Nephron (organoid): ENCODE results near the gene EDIL3.

Experiments
- H3K27ac Mint-ChIP-seq, 3 experiments: 2 replicates each; pipeline ENCODE4 v1.8.0; 2020; ENCODE audit warnings: mixed read lengths in 3 of 3, mild to moderate bottlenecking in 2 of 3, moderate library complexity in 1 of 3
- H3K27me3 Mint-ChIP-seq: 2 replicates; pipeline ENCODE4 v1.8.0; 2021; ENCODE audit warnings: low read depth, mild to moderate bottlenecking, moderate library complexity, mixed read lengths
- H3K36me3 Mint-ChIP-seq: 2 replicates; pipeline ENCODE4 v1.8.0; 2020; ENCODE audit warnings: low read depth, mixed read lengths
- H3K4me1 Mint-ChIP-seq: 2 replicates; pipeline ENCODE4 v1.8.0; 2020; ENCODE audit warnings: mixed read lengths
- H3K4me3 Mint-ChIP-seq, 3 experiments: 2 replicates each; pipeline ENCODE4 v1.8.0; 2020; ENCODE audit warnings: mild to moderate bottlenecking in 3 of 3, mixed read lengths in 3 of 3, moderate library complexity in 2 of 3
- H3K9me3 Mint-ChIP-seq: 2 replicates; pipeline ENCODE4 v1.8.0; 2020; ENCODE audit warnings: mixed read lengths
- TF ChIP-seq, protein P1 (sequence below), 3 experiments: fragments of 200-600 bp; sonication (generic); IDR thresholded peaks; one replicate each; pipeline ENCODE4 v1.5.0; 2021; ENCODE audit warnings: antibody characterized with exemption in 3 of 3; ENCODE audit not compliant: unreplicated experiment in 3 of 3

Gene EDIL3

GRCh38 chr5:84113246-84114105, 271.2 kb downstream of the EDIL3 start:
- Mint-ChIP-seq H3K36me3 (no peaks in the 10 kb centered on the region), H3K27ac (no peak overlapping the region), H3K9me3 (no peaks in the 10 kb centered on the region), H3K4me1 (no peaks in the 10 kb centered on the region), H3K27me3 (no peaks in the 10 kb centered on the region), H3K4me3 (no peak overlapping the region)
- TF ChIP-seq, protein P1, sequence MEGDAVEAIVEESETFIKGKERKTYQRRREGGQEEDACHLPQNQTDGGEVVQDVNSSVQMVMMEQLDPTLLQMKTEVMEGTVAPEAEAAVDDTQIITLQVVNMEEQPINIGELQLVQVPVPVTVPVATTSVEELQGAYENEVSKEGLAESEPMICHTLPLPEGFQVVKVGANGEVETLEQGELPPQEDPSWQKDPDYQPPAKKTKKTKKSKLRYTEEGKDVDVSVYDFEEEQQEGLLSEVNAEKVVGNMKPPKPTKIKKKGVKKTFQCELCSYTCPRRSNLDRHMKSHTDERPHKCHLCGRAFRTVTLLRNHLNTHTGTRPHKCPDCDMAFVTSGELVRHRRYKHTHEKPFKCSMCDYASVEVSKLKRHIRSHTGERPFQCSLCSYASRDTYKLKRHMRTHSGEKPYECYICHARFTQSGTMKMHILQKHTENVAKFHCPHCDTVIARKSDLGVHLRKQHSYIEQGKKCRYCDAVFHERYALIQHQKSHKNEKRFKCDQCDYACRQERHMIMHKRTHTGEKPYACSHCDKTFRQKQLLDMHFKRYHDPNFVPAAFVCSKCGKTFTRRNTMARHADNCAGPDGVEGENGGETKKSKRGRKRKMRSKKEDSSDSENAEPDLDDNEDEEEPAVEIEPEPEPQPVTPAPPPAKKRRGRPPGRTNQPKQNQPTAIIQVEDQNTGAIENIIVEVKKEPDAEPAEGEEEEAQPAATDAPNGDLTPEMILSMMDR (IDR thresholded peaks at IDR 0.05; ENCODE audit: unreplicated experiment in 3 of 3) = no peak

- Mint-ChIP-seq H3K27ac (no peak overlapping the region), H3K27me3 (no peaks in the 10 kb centered on the region), H3K9me3 (peaks cover 7% of the 10 kb centered on the region), H3K4me1 (no peaks in the 10 kb centered on the region), H3K4me3 (no peak overlapping the region), H3K36me3 (peaks cover 18% of the 10 kb centered on the region)
- TF ChIP-seq, protein P1 (IDR thresholded peaks at IDR 0.05; ENCODE audit: unreplicated experiment in 3 of 3) = no peak
Measured at GRCh38 chr5:84092738-84093137, 291.9 kb downstream of the EDIL3 start.

- peaks cover 13% of the 10 kb centered on the region for H3K36me3 Mint-ChIP-seq
- no peak overlapping the region for H3K4me3 Mint-ChIP-seq
- H3K4me1 Mint-ChIP-seq = no peaks in the 10 kb centered on the region
- no peaks in the 10 kb centered on the region for H3K27me3 Mint-ChIP-seq
- H3K27ac Mint-ChIP-seq = no peak overlapping the region
- no peaks in the 10 kb centered on the region for H3K9me3 Mint-ChIP-seq
- TF ChIP-seq, protein P1 (IDR thresholded peaks at IDR 0.05; ENCODE audit: unreplicated experiment in 3 of 3) = no peak
Measured at GRCh38 chr5:84091127-84091799, 293.4 kb downstream of the EDIL3 start.

- Mint-ChIP-seq H3K27ac (no peak overlapping the region), H3K27me3 (no peaks in the 10 kb centered on the region), H3K36me3 (peaks cover 11% of the 10 kb centered on the region), H3K4me3 (no peak overlapping the region), H3K9me3 (no peaks in the 10 kb centered on the region), H3K4me1 (no peaks in the 10 kb centered on the region)
- TF ChIP-seq, protein P1 (IDR thresholded peaks at IDR 0.05; ENCODE audit: unreplicated experiment in 3 of 3) = no peak
Measured at GRCh38 chr5:84088996-84089395, 295.7 kb downstream of the EDIL3 start.

GRCh38 chr5:84086511-84086910, 298.2 kb downstream of the EDIL3 start:
- TF ChIP-seq, protein P1 (IDR thresholded peaks at IDR 0.05; ENCODE audit: unreplicated experiment in 3 of 3) = no peak
- Mint-ChIP-seq H3K9me3 (no peaks in the 10 kb centered on the region), H3K4me3 (no peak overlapping the region), H3K4me1 (no peaks in the 10 kb centered on the region), H3K36me3 (peaks cover 8% of the 10 kb centered on the region), H3K27me3 (no peaks in the 10 kb centered on the region), H3K27ac (no peak overlapping the region)
